C4-2B (cell line): ENCODE data around the gene TOR2A.
"Not testable (repeated sequence)": the region's sequence is repeated elsewhere in the genome, so short reads cannot be mapped to it uniquely, and the experiment has no call there.

Experiments used
- H3K27ac ChIP-seq: fragments of 450-650 bp; 2 replicates; pipeline ENCODE4 v1.5.1; 2017
- ZFX ChIP-seq: fragments of 450-650 bp; IDR thresholded peaks from 2 replicates; pipeline ENCODE4 v1.6.1; 2017
- TF ChIP-seq, protein P1 (sequence below): fragments of 450-650 bp; conservative IDR thresholded peaks from 2 replicates; pipeline ENCODE4 v1.5.1; 2017; ENCODE audit warnings: mild to moderate bottlenecking

TOR2A gene

DNA sequence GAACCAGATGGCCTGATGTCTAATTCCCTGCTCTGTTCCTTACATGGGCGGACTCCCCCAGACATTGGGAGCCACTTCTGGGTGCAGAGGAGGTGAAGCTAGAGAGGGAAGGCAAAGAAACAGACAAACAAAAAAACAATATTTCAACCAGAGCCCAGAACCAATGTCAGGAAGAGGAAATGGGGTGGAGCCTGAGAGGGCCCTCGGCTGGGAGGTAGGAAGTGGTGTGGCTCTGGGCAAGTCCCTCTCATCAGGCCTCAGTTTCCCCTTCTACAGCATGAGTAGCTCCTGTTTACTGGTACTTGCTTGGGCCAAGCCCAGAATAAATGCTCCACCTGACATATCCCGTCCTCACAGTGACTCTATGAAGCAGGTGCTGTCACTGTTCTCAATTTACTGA, 32.3 kb upstream of the TOR2A start:
- H3K27ac ChIP-seq, result no peak overlapping the region
- TF ChIP-seq ZFX, result no peak
- TF ChIP-seq, protein P1, sequence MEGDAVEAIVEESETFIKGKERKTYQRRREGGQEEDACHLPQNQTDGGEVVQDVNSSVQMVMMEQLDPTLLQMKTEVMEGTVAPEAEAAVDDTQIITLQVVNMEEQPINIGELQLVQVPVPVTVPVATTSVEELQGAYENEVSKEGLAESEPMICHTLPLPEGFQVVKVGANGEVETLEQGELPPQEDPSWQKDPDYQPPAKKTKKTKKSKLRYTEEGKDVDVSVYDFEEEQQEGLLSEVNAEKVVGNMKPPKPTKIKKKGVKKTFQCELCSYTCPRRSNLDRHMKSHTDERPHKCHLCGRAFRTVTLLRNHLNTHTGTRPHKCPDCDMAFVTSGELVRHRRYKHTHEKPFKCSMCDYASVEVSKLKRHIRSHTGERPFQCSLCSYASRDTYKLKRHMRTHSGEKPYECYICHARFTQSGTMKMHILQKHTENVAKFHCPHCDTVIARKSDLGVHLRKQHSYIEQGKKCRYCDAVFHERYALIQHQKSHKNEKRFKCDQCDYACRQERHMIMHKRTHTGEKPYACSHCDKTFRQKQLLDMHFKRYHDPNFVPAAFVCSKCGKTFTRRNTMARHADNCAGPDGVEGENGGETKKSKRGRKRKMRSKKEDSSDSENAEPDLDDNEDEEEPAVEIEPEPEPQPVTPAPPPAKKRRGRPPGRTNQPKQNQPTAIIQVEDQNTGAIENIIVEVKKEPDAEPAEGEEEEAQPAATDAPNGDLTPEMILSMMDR, result no peak

DNA sequence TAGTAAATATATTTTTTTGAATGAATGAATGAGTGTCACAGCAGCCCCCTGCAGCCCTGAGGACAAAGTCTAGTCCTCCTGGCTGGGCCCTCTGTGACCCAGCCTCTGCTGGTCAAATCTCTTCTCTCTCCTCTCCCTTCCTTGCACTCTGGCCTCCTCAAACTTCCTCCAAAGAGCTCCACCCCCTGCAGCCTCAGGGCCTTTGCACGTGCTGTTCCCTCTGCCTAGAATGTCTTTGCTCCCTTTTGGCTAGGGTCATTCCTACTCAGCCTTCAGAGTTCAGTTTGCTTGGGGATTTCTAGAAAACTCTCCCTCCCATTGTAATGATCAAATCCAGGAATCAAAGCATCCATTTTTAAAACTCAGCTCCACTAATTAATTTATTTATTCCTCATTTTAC, 30.3 kb upstream of the TOR2A start:
- no peak overlapping the region for H3K27ac ChIP-seq
- no peak for TF ChIP-seq ZFX
- TF ChIP-seq, protein P1, result no peak

DNA sequence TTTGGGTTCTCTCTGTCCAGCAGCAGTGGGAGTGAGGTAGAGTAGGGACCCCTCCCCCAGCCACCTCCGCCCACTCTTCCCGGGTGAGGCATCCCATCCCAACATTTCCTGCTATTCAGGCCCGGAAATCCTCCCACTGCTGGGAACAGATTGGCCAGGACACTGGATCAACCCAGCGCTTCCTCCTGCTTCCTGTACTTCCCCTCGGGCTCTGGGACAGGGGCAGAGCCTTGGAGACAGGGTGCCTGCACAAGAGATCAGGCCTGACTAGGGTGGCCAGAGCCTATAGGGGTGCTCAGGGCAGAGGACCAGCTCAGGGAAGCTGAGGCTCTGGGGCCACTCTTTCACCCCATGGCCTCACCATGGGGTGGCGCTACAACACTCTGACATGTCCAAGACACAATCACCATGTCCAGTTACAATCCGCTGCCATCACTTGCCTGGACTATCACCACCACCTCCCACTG, 28.9 kb upstream of the TOR2A start:
- no peak overlapping the region for H3K27ac ChIP-seq
- TF ChIP-seq, protein P1, result no peak
- TF ChIP-seq ZFX, result no peak

DNA sequence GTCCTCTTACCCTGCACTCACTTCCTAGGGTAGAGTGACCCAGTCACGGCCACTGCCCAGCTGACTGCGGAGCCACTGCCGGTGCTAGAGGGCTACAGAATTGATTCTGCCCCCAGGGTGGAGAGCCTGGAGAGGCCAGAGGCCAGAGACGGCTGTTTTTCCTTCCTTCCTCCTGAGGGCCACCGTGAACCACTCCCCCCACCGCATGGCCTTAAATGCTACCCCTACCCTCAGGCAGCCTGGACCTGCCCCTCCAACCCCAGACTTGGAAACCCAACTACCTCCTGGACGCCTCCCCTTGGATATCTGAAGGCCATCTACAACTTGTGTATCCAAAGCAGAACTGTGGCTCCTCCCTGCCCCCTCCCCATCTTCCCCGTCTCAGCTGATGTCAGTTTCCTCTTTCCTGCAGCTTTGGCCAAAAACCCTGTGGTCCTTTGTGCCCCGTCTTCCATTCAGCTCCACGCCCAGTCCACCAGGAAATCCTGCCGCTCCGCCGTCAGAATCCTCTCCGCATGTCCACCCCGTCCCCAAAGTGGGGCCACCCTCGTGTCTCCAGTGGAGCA, 27.1 kb upstream of the TOR2A start:
- no peak overlapping the region for H3K27ac ChIP-seq
- TF ChIP-seq ZFX, result no peak
- TF ChIP-seq, protein P1, result no peak

DNA sequence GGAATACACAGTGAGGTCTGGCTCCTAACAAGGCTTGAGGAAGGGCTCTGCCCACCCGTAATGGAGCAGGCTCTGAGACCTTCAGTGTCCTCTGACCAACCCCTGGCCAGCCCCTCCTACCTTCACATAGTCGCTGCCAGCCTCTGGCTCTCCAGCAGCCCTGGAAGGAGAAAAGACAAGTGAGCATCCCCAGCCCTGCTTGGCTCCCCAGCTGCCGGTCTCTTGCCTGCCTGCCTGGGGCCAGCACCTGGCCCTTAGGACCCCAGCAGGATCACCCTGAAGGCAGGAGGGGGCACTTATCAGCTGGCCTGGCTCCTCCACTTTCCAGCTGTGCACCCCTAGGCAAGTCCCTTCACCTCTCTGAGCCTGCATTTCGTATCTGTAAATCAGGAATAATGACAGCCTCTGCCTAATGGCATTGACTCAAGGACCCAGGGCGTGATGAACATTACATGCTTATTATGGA, 26.4 kb upstream of the TOR2A start:
- H3K27ac ChIP-seq, result no peak overlapping the region
- no peak for TF ChIP-seq ZFX

DNA sequence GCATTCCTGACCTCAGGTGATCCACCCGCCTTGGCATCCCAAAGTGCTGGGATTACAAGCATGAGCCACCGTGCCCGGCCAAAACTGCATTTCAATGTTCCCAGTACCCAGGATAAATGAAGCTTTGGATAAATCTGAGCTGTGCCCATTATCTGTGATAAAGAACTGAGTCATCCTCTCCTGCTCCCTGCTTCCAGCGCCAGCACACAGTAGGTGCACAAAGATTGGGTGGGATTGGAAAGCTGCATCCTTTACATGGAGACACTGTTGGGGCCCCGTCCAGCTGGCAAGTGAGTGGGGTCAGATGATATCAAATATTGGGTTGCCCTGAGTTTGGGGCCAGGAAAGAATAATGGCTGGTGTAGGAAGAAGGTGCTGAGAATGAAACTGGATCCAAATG, 26.0 kb upstream of the TOR2A start:
- H3K27ac ChIP-seq, result no peak overlapping the region
- no peak for TF ChIP-seq ZFX
- TF ChIP-seq, protein P1, result no peak

DNA sequence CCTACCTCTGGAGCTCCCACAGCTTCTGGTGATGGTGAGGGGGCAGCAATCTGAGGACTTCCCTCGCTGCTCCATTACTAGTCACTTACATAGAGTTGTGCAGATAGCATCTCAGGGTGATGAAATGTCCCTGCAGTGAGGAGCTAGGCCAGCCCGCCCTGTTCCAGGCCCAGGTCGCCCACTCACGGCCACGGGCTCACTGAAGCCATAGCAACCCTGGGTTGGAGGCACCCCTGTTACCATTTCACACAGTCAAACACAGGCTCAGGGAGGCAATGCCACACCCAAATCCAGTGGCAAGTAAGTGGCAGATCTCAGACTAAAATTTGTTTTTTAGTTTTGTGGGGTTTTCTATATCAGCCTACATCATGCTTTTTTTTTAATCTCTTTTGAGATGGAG, 23.7 kb upstream of the TOR2A start:
- no peak overlapping the region for H3K27ac ChIP-seq
- no peak for TF ChIP-seq ZFX
- TF ChIP-seq, protein P1, result no peak

DNA sequence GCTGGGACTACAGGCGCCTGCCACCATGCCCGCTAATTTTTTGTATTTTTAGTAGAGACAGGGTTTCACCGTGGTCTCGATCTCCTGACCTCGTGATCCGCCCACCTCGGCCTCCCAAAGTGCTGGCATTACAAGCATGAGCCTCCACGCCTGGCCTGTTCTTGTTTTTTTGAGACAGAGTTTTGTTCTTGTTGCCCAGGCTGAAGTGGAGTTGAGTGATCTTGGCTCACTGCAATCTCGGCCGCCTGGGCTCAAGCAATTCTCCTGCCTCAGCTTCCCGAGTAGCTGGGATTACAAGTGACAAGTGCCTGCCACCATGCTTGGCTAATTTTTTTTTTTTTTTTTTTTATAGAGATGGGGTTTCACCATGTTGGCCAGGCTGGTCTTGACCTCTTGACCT, 21.7 kb upstream of the TOR2A start:
- H3K27ac ChIP-seq, result not testable (repeated sequence)
